ENCODE measurements around the gene TOX2. TPM values are rescaled to one million over a fixed set of nuclear protein-coding genes. Genes with fewer than 3 reads are reported as not detected.

Gene TOX2
- total RNA-seq, 6 experiments from 2014 or later = 1.5 to 5.0 (median 2.2) TPM

DNA sequence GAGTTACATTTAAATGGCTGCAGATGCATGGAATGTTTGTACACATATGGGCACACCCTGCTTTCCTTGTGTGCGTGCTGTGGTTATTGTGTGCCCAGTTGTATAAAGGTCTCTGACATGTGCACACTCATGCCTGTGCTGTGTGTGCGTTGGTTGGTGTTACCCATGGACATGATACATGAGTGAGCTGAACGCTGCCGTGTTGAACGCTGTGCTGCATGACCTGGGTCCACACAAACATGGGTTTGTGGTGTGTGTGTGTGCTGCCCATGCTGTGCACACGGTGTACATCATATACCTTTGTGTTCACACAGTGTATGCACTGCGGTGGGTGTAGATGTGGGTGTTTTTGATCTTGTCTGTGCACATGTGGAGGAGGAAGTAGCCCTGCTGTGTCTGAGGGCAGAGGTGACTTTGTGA is 54.4 kb downstream of the TOX2 start:
- WGBS (ENCODE audit: insufficient coverage, low coverage, low lambda C conversion rate, missing lambda C conversion rate) = 90% methylated on average over 3 of the region's 7 CpGs
- Histone ChIP-seq H3K4me1 (peaks cover 0 to 7% (median 0%) of the 10 kb centered on the region in 4 donors), H3K36me3 (no peaks in the 10 kb centered on the region), H3K27ac (no peak overlapping the region), H3K27me3 (no peaks in the 10 kb centered on the region), H3K9me3 (no peaks in the 10 kb centered on the region), H3K4me3 (no peak overlapping the region)
- intact Hi-C loops (cut with DNase I) = no loop called here
- DNase-seq (no peak), ATAC-seq (no peak)
- TF ChIP-seq POLR2A (IDR thresholded peaks at IDR 0.05) (no peak), CTCF (IDR thresholded peaks at IDR 0.05) (no peak)

DNA sequence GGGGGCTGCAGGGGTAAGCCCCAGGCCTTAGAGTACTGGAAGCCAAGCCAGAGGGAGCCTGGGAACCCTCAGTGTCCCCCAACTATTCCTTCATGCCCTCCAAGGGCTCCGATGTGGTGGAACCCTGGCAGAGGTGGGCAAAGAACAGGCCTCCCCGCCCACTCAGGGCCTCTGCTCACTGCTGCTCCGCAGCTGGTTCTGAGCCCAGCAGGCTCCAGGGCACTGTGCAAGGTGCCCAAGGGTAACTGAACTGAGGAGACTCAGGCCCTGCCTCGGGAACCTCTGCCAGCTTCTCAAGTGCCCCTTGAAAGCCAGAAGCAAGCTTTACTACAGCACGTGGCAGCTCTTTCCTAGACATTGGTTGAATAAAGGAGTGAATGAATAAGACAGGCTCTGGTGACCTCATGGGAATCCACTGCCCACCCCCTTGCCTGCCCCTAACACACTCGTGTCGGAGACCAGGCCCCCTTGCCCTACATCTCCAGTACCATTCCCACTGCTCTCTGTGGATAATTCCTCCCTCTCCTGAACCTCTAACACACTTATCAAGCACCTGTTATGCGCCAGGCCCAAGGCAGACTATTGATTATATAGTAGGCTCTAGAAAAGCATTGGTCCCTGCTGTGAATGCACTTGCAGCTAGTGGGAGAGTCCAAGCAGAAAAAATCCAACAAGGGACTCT is 55.0 kb downstream of the TOX2 start:
- ATAC-seq = no peak
- H3K9me3 ChIP-seq = no peaks in the 10 kb centered on the region
- H3K4me3 ChIP-seq = no peak overlapping the region
- DNase-seq = no peak
- 82% methylated on average over 5 of the region's 8 CpGs for WGBS (ENCODE audit: insufficient coverage, low coverage, low lambda C conversion rate, missing lambda C conversion rate)
- H3K27me3 ChIP-seq = no peaks in the 10 kb centered on the region
- H3K36me3 ChIP-seq = no peaks in the 10 kb centered on the region
- TF ChIP-seq CTCF (IDR thresholded peaks at IDR 0.05) (no peak), POLR2A (IDR thresholded peaks at IDR 0.05) (no peak)
- intact Hi-C loops (cut with DNase I) = no loop called here
- H3K27ac ChIP-seq = no peak overlapping the region
- peaks cover 0 to under 1% (median 0%) of the 10 kb centered on the region in 4 donors for H3K4me1 ChIP-seq

DNA sequence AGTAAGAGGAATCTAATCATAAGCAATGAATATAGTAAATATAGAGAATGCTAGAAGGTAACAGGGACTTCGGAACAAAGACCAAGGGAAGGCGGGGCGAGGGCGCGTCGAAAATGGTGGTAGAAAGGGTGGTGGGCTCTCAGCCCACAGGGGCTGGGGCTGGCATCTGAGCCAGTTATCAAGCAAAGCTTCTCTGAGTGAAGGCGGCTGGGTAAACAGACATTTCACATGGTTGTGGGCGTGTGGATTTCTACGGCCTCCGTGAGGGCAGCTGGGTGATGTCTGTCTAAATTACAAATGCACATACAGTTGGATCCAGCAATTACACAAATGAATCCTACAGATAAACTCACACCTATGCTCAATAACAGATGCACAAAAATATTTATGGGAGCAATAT is 56.6 kb downstream of the TOX2 start:
- WGBS (ENCODE audit: insufficient coverage, low coverage, low lambda C conversion rate, missing lambda C conversion rate) = 92% methylated on average over 9 of the region's 10 CpGs
- ATAC-seq = no peak
- DNase-seq = no peak

GRCh38 chr20:43972051-43972450 is 57.4 kb downstream of the TOX2 start:
- WGBS (ENCODE audit: insufficient coverage, low coverage, low lambda C conversion rate, missing lambda C conversion rate) = no CpG with 5 or more reads among the region's 2 CpGs
- no peak overlapping the region for H3K27ac ChIP-seq
- H3K36me3 ChIP-seq = no peaks in the 10 kb centered on the region
- no peak for ATAC-seq
- H3K4me3 ChIP-seq = no peak overlapping the region
- intact Hi-C loops (cut with DNase I) = no loop called here
- H3K9me3 ChIP-seq = no peaks in the 10 kb centered on the region
- DNase-seq = no peak
- TF ChIP-seq POLR2A (IDR thresholded peaks at IDR 0.05) (no peak), CTCF (IDR thresholded peaks at IDR 0.05) (no peak)
- no peaks in the 10 kb centered on the region for H3K4me1 ChIP-seq
- no peaks in the 10 kb centered on the region for H3K27me3 ChIP-seq

More for the DNA sequence above, 56.6 kb downstream of the TOX2 start:
- intact Hi-C loops (cut with DNase I) = no loop called here
- no peaks in the 10 kb centered on the region for H3K36me3 ChIP-seq
- no peaks in the 10 kb centered on the region for H3K4me1 ChIP-seq
- H3K9me3 ChIP-seq = no peaks in the 10 kb centered on the region
- no peak overlapping the region for H3K4me3 ChIP-seq
- TF ChIP-seq CTCF (IDR thresholded peaks at IDR 0.05) (no peak), POLR2A (IDR thresholded peaks at IDR 0.05) (no peak)
- H3K27me3 ChIP-seq = no peaks in the 10 kb centered on the region
- H3K27ac ChIP-seq = no peak overlapping the region
